Progenitor cell of endocrine pancreas (in vitro differentiated cells): ENCODE measurements around the gene SEC14L1. TPM values are rescaled to one million over a fixed set of nuclear protein-coding genes. Genes with fewer than 3 reads are reported as not detected.

Experiments
- DNase-seq: peaks from one replicate; pipeline ENCODE4 v3.0.0; 2021; ENCODE audit warnings: low spot score; ENCODE audit not compliant: unreplicated experiment
- H3K27ac Mint-ChIP-seq: 2 replicates; pipeline ENCODE4 v1.8.0; 2021; ENCODE audit warnings: mild to moderate bottlenecking, moderate library complexity, mixed read lengths
- H3K27me3 Mint-ChIP-seq: 2 replicates; pipeline ENCODE4 v1.8.0; 2021; ENCODE audit warnings: mixed read lengths
- H3K36me3 Mint-ChIP-seq: 2 replicates; pipeline ENCODE4 v1.8.0; 2022; ENCODE audit warnings: mixed read lengths; ENCODE audit not compliant: insufficient read depth
- H3K4me1 Mint-ChIP-seq: 2 replicates; pipeline ENCODE4 v1.8.0; 2021; ENCODE audit warnings: low read depth, mixed read lengths
- H3K4me3 Mint-ChIP-seq: 2 replicates; pipeline ENCODE4 v1.8.0; 2021; ENCODE audit warnings: low read depth, mild to moderate bottlenecking, moderate library complexity, mixed read lengths
- H3K9me3 Mint-ChIP-seq: 2 replicates; pipeline ENCODE4 v1.8.0; 2021; ENCODE audit warnings: low read depth, mixed read lengths
- total RNA-seq: library from RNA; stranded (reverse); gene quantifications from 2 replicates; pipeline ENCODE4 v1.2.1, GENCODE V29; 2021
- TF ChIP-seq, protein P1 (sequence below): fragments of 200-600 bp; sonication (generic); IDR thresholded peaks from one replicate; pipeline ENCODE4 v1.5.0; 2021; ENCODE audit warnings: antibody characterized with exemption, mild to moderate bottlenecking; ENCODE audit not compliant: unreplicated experiment

The SEC14L1 gene
- total RNA-seq, 1 donor from 2014 or later: 90.8 TPM

DNA sequence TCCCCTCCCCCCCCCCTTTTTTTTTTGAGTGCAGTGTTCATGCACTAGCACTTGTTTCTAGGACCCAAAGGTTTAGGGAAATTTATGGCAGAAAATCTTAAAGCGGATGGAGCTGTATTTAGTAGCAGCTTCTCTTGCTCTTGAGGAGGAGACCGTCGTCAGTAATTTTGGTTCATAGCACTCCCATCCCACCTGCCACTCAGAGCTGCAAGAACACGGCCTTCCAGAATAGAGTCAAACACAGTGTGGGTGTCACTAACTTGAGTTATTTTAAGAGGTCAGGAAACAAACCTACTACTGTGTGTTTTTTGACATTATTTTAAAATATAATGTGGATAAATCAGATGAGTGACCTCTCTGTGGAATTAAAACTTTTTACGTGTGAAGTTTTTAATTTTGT, 37.3 kb downstream of the SEC14L1 start:
- Mint-ChIP-seq H3K4me3 (no peak overlapping the region), H3K27ac (no peak overlapping the region), H3K9me3 (peaks cover 19% of the 10 kb centered on the region), H3K4me1 (peaks cover 4% of the 10 kb centered on the region), H3K27me3 (no peaks in the 10 kb centered on the region), H3K36me3 (peaks cover 25% of the 10 kb centered on the region)
- no peak for DNase-seq
- TF ChIP-seq, protein P1, sequence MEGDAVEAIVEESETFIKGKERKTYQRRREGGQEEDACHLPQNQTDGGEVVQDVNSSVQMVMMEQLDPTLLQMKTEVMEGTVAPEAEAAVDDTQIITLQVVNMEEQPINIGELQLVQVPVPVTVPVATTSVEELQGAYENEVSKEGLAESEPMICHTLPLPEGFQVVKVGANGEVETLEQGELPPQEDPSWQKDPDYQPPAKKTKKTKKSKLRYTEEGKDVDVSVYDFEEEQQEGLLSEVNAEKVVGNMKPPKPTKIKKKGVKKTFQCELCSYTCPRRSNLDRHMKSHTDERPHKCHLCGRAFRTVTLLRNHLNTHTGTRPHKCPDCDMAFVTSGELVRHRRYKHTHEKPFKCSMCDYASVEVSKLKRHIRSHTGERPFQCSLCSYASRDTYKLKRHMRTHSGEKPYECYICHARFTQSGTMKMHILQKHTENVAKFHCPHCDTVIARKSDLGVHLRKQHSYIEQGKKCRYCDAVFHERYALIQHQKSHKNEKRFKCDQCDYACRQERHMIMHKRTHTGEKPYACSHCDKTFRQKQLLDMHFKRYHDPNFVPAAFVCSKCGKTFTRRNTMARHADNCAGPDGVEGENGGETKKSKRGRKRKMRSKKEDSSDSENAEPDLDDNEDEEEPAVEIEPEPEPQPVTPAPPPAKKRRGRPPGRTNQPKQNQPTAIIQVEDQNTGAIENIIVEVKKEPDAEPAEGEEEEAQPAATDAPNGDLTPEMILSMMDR: no peak

DNA sequence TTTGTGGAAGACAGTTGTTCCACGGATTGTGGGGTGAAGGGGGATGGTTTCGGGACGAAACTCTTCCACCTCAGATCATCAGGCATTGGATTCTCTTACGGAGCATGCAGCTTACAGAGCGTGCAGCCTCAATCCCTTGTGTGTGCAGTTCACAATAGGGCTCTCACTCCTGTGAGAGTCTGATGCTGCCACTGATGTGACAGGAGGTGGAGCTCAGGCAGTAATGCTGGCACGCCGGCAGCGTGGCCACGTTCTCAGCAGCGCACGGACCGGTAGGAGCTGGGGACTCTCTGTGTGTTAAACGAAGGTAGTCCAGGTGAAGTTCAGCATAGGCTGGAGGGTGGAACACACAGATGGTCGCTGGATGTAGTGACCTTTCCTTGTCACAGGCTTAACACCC, 37.8 kb downstream of the SEC14L1 start:
- Mint-ChIP-seq H3K4me3 (no peak overlapping the region), H3K4me1 (peaks cover 4% of the 10 kb centered on the region), H3K27ac (no peak overlapping the region), H3K36me3 (peaks cover 20% of the 10 kb centered on the region), H3K9me3 (peaks cover 14% of the 10 kb centered on the region), H3K27me3 (no peaks in the 10 kb centered on the region)
- DNase-seq: no peak
- TF ChIP-seq, protein P1: no peak

DNA sequence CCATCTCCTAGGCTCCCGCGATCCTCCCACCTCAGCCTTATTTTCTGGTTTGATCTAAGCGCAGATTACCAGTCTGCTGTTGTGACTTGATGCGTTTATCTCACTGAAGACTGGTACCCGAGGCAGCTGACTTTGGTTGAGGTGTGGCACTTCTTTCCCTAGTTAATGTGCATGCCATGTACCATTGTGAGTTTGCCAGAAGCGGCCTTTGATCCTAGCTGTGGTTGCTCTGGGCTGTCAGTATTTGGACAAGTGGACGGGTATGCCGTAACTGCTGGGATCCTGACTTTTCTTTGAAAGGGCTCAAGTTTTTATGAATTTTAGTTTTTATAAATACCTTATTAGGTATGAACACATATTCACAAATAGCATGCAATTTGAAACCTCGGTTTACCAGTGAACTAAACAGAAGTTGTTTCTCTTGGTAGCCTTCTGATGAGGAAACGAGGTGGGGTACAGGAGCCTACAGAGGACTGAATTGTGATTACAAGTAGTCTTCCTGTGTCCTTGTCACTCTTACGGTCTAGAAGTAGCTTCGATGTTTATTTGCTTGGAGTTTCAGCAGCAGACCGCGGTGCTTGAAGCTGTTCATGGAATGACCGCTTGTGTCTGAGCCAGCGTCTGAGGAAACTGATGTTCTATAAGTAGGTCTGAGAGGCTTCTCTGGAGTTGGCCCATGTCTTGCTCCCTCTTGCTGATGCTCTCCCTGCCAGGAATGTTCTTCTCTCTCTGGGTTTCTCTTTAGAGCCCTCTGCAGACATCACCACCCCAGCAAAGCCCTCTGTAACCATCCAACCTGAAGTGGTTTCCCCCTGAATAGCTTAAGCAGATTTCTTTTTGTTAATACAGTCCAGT, 40.0 kb downstream of the SEC14L1 start:
- no peaks in the 10 kb centered on the region for H3K9me3 Mint-ChIP-seq
- H3K27ac Mint-ChIP-seq: no peak overlapping the region
- peaks cover 4% of the 10 kb centered on the region for H3K36me3 Mint-ChIP-seq
- DNase-seq: no peak
- TF ChIP-seq, protein P1: no peak
- no peak overlapping the region for H3K4me3 Mint-ChIP-seq
- H3K4me1 Mint-ChIP-seq: peaks cover 2% of the 10 kb centered on the region
- H3K27me3 Mint-ChIP-seq: no peaks in the 10 kb centered on the region

- TF ChIP-seq, protein P1: no peak
- no peaks in the 10 kb centered on the region for H3K27me3 Mint-ChIP-seq
- no peak overlapping the region for H3K4me3 Mint-ChIP-seq
- peaks cover 4% of the 10 kb centered on the region for H3K36me3 Mint-ChIP-seq
- no peaks in the 10 kb centered on the region for H3K9me3 Mint-ChIP-seq
- H3K4me1 Mint-ChIP-seq: no peaks in the 10 kb centered on the region
- no peak for DNase-seq
- no peak overlapping the region for H3K27ac Mint-ChIP-seq
Observed at GRCh38 chr17:77182205-77183172, 41.7 kb downstream of the SEC14L1 start.

GRCh38 chr17:77184474-77184873, 43.7 kb downstream of the SEC14L1 start:
- H3K4me3 Mint-ChIP-seq: no peak overlapping the region
- H3K36me3 Mint-ChIP-seq: no peaks in the 10 kb centered on the region
- no peak overlapping the region for H3K27ac Mint-ChIP-seq
- H3K9me3 Mint-ChIP-seq: no peaks in the 10 kb centered on the region
- no peaks in the 10 kb centered on the region for H3K27me3 Mint-ChIP-seq
- no peaks in the 10 kb centered on the region for H3K4me1 Mint-ChIP-seq
- TF ChIP-seq, protein P1: no peak
- DNase-seq: no peak
